22Rv1 (cell line): ENCODE results near the gene B3GAT3.

Source experiments
- ZFX ChIP-seq: fragments of 450-650 bp; IDR thresholded peaks from 2 replicates; pipeline ENCODE4 v1.6.1; 2017; ENCODE audit warnings: antibody characterized with exemption, borderline replicate concordance
- TF ChIP-seq, protein P1 (sequence below): fragments of 450-650 bp; IDR thresholded peaks from 2 replicates; pipeline ENCODE4 v1.5.1; 2017; ENCODE audit warnings: mild to moderate bottlenecking

DNA sequence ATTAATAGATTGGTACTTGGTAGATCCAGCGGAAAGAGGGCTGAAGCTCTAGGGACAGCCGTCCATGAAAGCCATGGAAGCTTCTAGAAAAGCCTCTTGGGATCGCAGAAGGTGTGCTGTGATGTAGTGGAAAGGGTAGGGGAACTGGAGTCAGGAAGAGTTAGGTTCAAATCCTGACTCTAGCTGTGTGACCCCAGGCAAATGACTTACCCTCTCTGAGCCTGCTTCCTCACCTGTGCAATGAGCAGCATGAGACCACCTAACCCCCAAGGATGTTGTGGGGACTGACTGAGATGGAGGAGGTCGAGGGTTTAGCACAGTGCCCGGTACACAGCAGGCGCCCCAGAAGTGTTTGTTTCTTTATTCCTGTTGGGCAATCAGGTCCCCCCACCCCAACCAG lies 11.4 kb downstream of the B3GAT3 start:
- TF ChIP-seq, protein P1, sequence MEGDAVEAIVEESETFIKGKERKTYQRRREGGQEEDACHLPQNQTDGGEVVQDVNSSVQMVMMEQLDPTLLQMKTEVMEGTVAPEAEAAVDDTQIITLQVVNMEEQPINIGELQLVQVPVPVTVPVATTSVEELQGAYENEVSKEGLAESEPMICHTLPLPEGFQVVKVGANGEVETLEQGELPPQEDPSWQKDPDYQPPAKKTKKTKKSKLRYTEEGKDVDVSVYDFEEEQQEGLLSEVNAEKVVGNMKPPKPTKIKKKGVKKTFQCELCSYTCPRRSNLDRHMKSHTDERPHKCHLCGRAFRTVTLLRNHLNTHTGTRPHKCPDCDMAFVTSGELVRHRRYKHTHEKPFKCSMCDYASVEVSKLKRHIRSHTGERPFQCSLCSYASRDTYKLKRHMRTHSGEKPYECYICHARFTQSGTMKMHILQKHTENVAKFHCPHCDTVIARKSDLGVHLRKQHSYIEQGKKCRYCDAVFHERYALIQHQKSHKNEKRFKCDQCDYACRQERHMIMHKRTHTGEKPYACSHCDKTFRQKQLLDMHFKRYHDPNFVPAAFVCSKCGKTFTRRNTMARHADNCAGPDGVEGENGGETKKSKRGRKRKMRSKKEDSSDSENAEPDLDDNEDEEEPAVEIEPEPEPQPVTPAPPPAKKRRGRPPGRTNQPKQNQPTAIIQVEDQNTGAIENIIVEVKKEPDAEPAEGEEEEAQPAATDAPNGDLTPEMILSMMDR, result no peak
- no peak for TF ChIP-seq ZFX
